HCT116 (cell line): ENCODE measurements around the gene AKAP13. TPM values are rescaled to one million over a fixed set of nuclear protein-coding genes. Genes with fewer than 3 reads are reported as not detected.

Experiments used
- ATAC-seq: fragments of 200-7000 bp; cut with Tn5 transposase; 2 replicates; pipeline ENCODE4 v1.9.1; 2020; ENCODE audit warnings: mild to moderate bottlenecking, moderate library complexity
- BruUV-seq: library from RNA; stranded (reverse); fragments of 400-500 nt; replicated peaks from 2 replicates; lab custom pipeline; 2021; lab: Mats Ljungman, UMichigan
- CTCF ChIA-PET: fragments of 300-600 bp; sonication (Branson Sonifier 250); formaldehyde crosslinking; loops from one replicate; lab custom pipeline; 2021; ENCODE audit warnings: antibody characterized with exemption; lab: Charles Lee
- POLR2A ChIA-PET: fragments of 300-600, 350-600 bp; sonication (Branson Sonifier 250); formaldehyde crosslinking; loops from one replicate; lab custom pipeline; 2021; ENCODE audit warnings: antibody characterized with exemption; lab: Charles Lee
- RAD21 ChIA-PET, 2 experiments: fragments of 300-600 bp; sonication (Branson Sonifier 250); formaldehyde crosslinking; loops; one replicate each; lab custom pipeline; 2023; ENCODE audit warnings: low total read pairs in 2 of 2; ENCODE audit not compliant: uncharacterized antibody in 2 of 2, unreplicated experiment in 2 of 2, low non-redundant PET in 1 of 2; lab: Charles Lee
- DNase-seq: peaks from one replicate; pipeline ENCODE4 v3.0.0-alpha.2; 2010; ENCODE audit warnings: low read depth, low spot score
- H2AFZ ChIP-seq: fragments of 200-600 bp; shearing (Covaris generic), sonication (generic); 2 replicates; pipeline ENCODE4 v1.6.1; 2017; ENCODE audit warnings: low read depth, mixed run types, mixed read lengths, antibody characterized with exemption, low read length; ENCODE audit not compliant: poor library complexity, severe bottlenecking
- H3K27ac ChIP-seq: 2 replicates; pipeline ENCODE4 v1.5.1; 2012; ENCODE audit warnings: low read depth, low read length
- H3K27me3 ChIP-seq: fragments of 200-600 bp; sonication (generic); 2 replicates; pipeline ENCODE4 v1.6.1; 2016; ENCODE audit warnings: mixed run types, low read length, mixed read lengths; ENCODE audit not compliant: insufficient read depth
- H3K36me3 ChIP-seq, 2 experiments: fragments of 200-500 bp in 1 of 2; fragments of 200-600 bp in 1 of 2; sonication (Bioruptor generic) in 1 of 2; sonication (generic) in 1 of 2; 2 replicates each; pipeline versions ENCODE4 v1.5.1 to v1.6.1; 2014 to 2016; ENCODE audit warnings: low read length in 2 of 2, inconsistent platforms in 1 of 2, mixed read lengths in 1 of 2, mixed run types in 1 of 2; ENCODE audit not compliant: insufficient read depth in 2 of 2, control insufficient read depth in 1 of 2
- H3K4me1 ChIP-seq, 2 experiments: fragments of 200-600 bp in 1 of 2; sonication (generic) in 1 of 2; 2 replicates each; pipeline versions ENCODE4 v1.5.1 to v1.6.1; 2012 to 2017; ENCODE audit warnings: low read length in 2 of 2, inconsistent platforms in 1 of 2, mild to moderate bottlenecking in 1 of 2, mixed read lengths in 1 of 2, mixed run types in 1 of 2, moderate library complexity in 1 of 2; ENCODE audit not compliant: insufficient read depth in 2 of 2, control insufficient read depth in 1 of 2
- H3K4me2 ChIP-seq: fragments of 200-600 bp; sonication (generic); 2 replicates; pipeline ENCODE4 v1.6.1; 2017; ENCODE audit warnings: mixed run types, low read length, mixed read lengths
- H3K4me3 ChIP-seq, 2 experiments: fragments of 200-600 bp in 1 of 2; sonication (generic) in 1 of 2; replicated peaks in 1 of 2; 2 replicates each; pipeline ENCODE4 v1.5.1; 2011 to 2016; ENCODE audit warnings: low read length in 2 of 2, control low read depth in 1 of 2, low read depth in 1 of 2, mild to moderate bottlenecking in 1 of 2, mixed read lengths in 1 of 2, mixed run types in 1 of 2
- H3K79me2 ChIP-seq: fragments of 200-600 bp; sonication (generic); 2 replicates; pipeline ENCODE4 v1.6.1; 2017; ENCODE audit warnings: mild to moderate bottlenecking, mixed run types, low read length, moderate library complexity, mixed read lengths; ENCODE audit not compliant: insufficient read depth
- H3K9ac ChIP-seq: fragments of 200-600 bp; sonication (generic); 2 replicates; pipeline ENCODE4 v1.6.1; 2016; ENCODE audit warnings: low read length, mixed read lengths
- H3K9me2 ChIP-seq: fragments of 200-600 bp; sonication (generic), shearing (Covaris generic); 2 replicates; pipeline ENCODE4 v1.6.1; 2017; ENCODE audit warnings: mixed run types, mild to moderate bottlenecking, moderate library complexity; ENCODE audit not compliant: insufficient read depth
- H3K9me3 ChIP-seq, 2 experiments: fragments of 200-500 bp in 1 of 2; fragments of 200-600 bp in 1 of 2; sonication (Bioruptor generic) in 1 of 2; sonication (generic) in 1 of 2; 2 replicates each; pipeline ENCODE4 v1.6.1; 2014 to 2017; ENCODE audit warnings: low read length in 2 of 2, mixed read lengths in 2 of 2, inconsistent platforms in 1 of 2, low read depth in 1 of 2, mild to moderate bottlenecking in 1 of 2, mixed run types in 1 of 2, moderate library complexity in 1 of 2; ENCODE audit not compliant: control insufficient read depth in 1 of 2, insufficient read depth in 1 of 2
- H4K20me1 ChIP-seq: fragments of 200-600 bp; sonication (generic), shearing (Covaris generic); 2 replicates; pipeline ENCODE4 v1.6.1; 2017; ENCODE audit warnings: mixed run types, mild to moderate bottlenecking, moderate library complexity; ENCODE audit not compliant: insufficient read depth
- CBX3 ChIP-seq: IDR thresholded peaks from 2 replicates; pipeline ENCODE4 v1.6.1; 2012; ENCODE audit warnings: low read depth
- ELF1 ChIP-seq: IDR thresholded peaks from 2 replicates; pipeline ENCODE4 v1.6.1; 2012; ENCODE audit warnings: low read depth, borderline replicate concordance
- EZH2 ChIP-seq: fragments of 200-600 bp; sonication (generic); IDR thresholded peaks from 2 replicates; pipeline ENCODE4 v1.6.1; 2017; ENCODE audit warnings: antibody characterized with exemption, mixed run types
- FOSL1 ChIP-seq: IDR thresholded peaks from 2 replicates; pipeline ENCODE4 v1.6.1; 2012; ENCODE audit warnings: low read depth
- JUND ChIP-seq: IDR thresholded peaks from 2 replicates; pipeline ENCODE4 v1.6.1; 2012
- POLR2A ChIP-seq: IDR thresholded peaks from 2 replicates; pipeline ENCODE4 v1.7.0; 2011; ENCODE audit warnings: borderline replicate concordance; ENCODE audit not compliant: insufficient read depth, insufficient read length; ENCODE audit errors: extremely low read depth
- SIN3A ChIP-seq: IDR thresholded peaks from 2 replicates; pipeline ENCODE4 v1.6.1; 2012; ENCODE audit warnings: low read depth
- SP1 ChIP-seq: IDR thresholded peaks from 2 replicates; pipeline ENCODE4 v1.6.1; 2012; ENCODE audit warnings: low read depth
- TCF7L2 ChIP-seq: IDR thresholded peaks from 2 replicates; pipeline ENCODE4 v1.7.0; 2011; ENCODE audit warnings: borderline replicate concordance, inconsistent platforms; ENCODE audit not compliant: insufficient read depth, insufficient read length; ENCODE audit errors: extremely low read depth
- YY1 ChIP-seq: IDR thresholded peaks from 2 replicates; pipeline ENCODE4 v1.6.1; 2011; ENCODE audit warnings: low read length, low read depth, moderate library complexity, mild to moderate bottlenecking; ENCODE audit not compliant: insufficient replicate concordance; ENCODE audit errors: extremely low read depth
- ZFX ChIP-seq: fragments of 450-650 bp; IDR thresholded peaks from 2 replicates; pipeline ENCODE4 v1.6.1; 2017
- ZNF274 ChIP-seq: fragments of 200-500 bp; sonication (Bioruptor generic); IDR thresholded peaks from 2 replicates; pipeline ENCODE4 v1.6.1; 2014; ENCODE audit warnings: mild to moderate bottlenecking, low read depth, low read length, inconsistent platforms
- intact Hi-C: fragments of 100-400 bp; cut with micrococcal nuclease; formaldehyde crosslinking; loops from 2 replicates; pipeline ENCODE4 v1.10.0; 2022
- total RNA-seq: library from RNA; stranded (reverse); gene quantifications from one replicate; pipeline ENCODE4 v1.2.1, GENCODE V29; 2021; ENCODE audit not compliant: unreplicated experiment
- TF ChIP-seq, protein P1 (sequence below): IDR thresholded peaks from 2 replicates; pipeline ENCODE4 v1.6.1; 2012; ENCODE audit warnings: low read depth
- TF ChIP-seq, protein P2 (sequence below): IDR thresholded peaks from 2 replicates; pipeline ENCODE4 v1.6.1; 2011; ENCODE audit warnings: mild to moderate bottlenecking, low read length, moderate library complexity; ENCODE audit not compliant: insufficient replicate concordance; ENCODE audit errors: extremely low read depth

Gene AKAP13
- total RNA-seq, 1 experiment from 2014 or later: 43.1 TPM

DNA sequence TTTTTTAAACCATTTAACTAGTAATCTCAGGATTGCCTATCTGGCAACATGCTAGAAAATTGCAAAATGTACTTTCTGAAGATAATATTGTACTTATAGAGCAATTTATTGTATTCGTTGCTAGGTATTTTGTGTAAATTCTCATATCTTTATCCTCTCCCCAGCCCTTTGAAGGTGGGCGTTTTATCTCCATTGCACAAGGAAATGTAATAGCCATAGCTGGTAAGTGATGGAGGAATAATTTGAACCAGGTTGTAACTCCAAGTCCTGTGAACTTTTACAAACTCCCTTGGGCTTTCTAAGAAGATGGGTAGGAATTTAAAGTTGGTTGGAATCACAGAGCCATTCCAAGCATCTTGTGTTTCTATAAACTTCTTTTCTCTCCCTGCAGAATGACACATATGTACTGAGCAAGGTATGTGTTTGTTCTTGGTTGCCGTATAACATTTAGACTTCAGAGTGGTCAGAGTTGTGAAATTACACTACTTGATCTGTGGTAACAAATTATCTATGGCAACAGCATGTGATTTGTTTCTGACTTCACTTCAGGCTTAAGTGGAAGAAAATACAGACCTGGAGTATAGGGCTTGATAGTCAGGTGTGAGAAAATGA lies 170.9 kb downstream of the AKAP13 start:
- CTCF ChIA-PET: no interaction called here
- intact Hi-C loops: no loop called here

DNA sequence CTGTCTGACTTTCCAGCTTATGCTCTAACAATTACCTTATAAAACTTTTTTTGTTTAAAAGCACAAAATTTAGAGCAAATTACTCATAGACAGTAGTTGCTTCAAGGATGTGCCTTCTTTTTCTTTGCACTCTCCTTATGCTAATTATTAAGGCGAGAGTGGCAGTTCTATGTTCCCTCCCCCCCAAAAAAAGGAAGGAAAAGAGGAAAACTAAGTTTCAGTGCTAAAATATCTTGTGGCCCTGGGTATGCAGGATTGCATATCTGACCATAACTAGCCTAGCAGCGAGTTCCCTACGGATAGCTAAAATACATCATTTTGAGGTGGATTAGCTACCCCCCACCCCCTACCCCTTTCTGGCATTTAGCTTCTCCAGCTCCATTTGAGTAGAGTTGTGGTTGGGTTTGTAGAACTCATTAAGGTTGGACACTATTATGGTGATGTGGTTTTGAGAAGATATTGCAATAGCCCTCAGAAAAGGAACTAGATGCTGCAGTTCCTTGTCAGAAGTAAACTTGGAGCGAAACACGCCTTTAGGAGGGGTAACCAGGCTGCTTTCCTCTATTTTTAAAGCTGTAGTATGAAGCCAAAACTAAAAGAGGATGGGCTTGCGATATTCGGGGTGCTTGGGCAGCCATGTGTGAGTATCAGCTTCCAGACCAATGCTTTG lies 174.6 kb downstream of the AKAP13 start:
- Histone ChIP-seq H3K4me1 (no peaks in the 10 kb centered on the region), H3K9ac (no peak overlapping the region), H3K79me2 (no peaks in the 10 kb centered on the region), H3K4me2 (no peak overlapping the region), H3K27me3 (no peaks in the 10 kb centered on the region), H4K20me1 (no peaks in the 10 kb centered on the region), H3K9me2 (no peaks in the 10 kb centered on the region), H3K4me3 (no peak overlapping the region), H3K27ac (no peak overlapping the region), H3K9me3 (no peaks in the 10 kb centered on the region), H3K36me3 (no peaks in the 10 kb centered on the region), H2AFZ (no peak overlapping the region)
- ChIA-PET RAD21 (no interaction called here), POLR2A (no interaction called here), CTCF (no interaction called here)
- intact Hi-C loops: no loop called here
- no peak for TF ChIP-seq ZFX
- TF ChIP-seq POLR2A: no peak
- no peak for TF ChIP-seq CBX3
- no peak for TF ChIP-seq SIN3A
- TF ChIP-seq FOSL1: no peak
- TF ChIP-seq SP1: no peak
- no peak for TF ChIP-seq ZNF274
- no peak for TF ChIP-seq YY1
- TF ChIP-seq, protein P1, sequence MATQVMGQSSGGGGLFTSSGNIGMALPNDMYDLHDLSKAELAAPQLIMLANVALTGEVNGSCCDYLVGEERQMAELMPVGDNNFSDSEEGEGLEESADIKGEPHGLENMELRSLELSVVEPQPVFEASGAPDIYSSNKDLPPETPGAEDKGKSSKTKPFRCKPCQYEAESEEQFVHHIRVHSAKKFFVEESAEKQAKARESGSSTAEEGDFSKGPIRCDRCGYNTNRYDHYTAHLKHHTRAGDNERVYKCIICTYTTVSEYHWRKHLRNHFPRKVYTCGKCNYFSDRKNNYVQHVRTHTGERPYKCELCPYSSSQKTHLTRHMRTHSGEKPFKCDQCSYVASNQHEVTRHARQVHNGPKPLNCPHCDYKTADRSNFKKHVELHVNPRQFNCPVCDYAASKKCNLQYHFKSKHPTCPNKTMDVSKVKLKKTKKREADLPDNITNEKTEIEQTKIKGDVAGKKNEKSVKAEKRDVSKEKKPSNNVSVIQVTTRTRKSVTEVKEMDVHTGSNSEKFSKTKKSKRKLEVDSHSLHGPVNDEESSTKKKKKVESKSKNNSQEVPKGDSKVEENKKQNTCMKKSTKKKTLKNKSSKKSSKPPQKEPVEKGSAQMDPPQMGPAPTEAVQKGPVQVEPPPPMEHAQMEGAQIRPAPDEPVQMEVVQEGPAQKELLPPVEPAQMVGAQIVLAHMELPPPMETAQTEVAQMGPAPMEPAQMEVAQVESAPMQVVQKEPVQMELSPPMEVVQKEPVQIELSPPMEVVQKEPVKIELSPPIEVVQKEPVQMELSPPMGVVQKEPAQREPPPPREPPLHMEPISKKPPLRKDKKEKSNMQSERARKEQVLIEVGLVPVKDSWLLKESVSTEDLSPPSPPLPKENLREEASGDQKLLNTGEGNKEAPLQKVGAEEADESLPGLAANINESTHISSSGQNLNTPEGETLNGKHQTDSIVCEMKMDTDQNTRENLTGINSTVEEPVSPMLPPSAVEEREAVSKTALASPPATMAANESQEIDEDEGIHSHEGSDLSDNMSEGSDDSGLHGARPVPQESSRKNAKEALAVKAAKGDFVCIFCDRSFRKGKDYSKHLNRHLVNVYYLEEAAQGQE: no peak
- no peak for TF ChIP-seq TCF7L2
- TF ChIP-seq ELF1: no peak
- no TSS peak for BruUV-seq
- DNase-seq: no peak
- no peak for ATAC-seq

More for the DNA sequence above, 170.9 kb downstream of the AKAP13 start:
- Histone ChIP-seq H3K36me3 (no peaks in the 10 kb centered on the region), H3K9me3 (no peaks in the 10 kb centered on the region), H4K20me1 (no peaks in the 10 kb centered on the region), H2AFZ (no peak overlapping the region), H3K9me2 (no peaks in the 10 kb centered on the region), H3K4me2 (no peak overlapping the region), H3K4me3 (no peak overlapping the region), H3K27ac (no peak overlapping the region), H3K27me3 (no peaks in the 10 kb centered on the region), H3K9ac (no peak overlapping the region)
- RAD21 ChIA-PET: no interaction called here
- no peak for ATAC-seq
- TF ChIP-seq, protein P2, sequence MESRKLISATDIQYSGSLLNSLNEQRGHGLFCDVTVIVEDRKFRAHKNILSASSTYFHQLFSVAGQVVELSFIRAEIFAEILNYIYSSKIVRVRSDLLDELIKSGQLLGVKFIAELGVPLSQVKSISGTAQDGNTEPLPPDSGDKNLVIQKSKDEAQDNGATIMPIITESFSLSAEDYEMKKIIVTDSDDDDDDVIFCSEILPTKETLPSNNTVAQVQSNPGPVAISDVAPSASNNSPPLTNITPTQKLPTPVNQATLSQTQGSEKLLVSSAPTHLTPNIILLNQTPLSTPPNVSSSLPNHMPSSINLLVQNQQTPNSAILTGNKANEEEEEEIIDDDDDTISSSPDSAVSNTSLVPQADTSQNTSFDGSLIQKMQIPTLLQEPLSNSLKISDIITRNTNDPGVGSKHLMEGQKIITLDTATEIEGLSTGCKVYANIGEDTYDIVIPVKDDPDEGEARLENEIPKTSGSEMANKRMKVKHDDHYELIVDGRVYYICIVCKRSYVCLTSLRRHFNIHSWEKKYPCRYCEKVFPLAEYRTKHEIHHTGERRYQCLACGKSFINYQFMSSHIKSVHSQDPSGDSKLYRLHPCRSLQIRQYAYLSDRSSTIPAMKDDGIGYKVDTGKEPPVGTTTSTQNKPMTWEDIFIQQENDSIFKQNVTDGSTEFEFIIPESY: no peak
- TF ChIP-seq JUND (no peak), EZH2 (no peak)
- TF ChIP-seq, all 23 proteins: peak for 0
- Histone ChIP-seq H3K79me2 (no peaks in the 10 kb centered on the region), H3K4me1 (no peaks in the 10 kb centered on the region)
- BruUV-seq: no TSS peak
- no peak for DNase-seq
- POLR2A ChIA-PET: no interaction called here
